GM19351 (cell line): Measurements from ENCODE around the gene CNTNAP4.

Source experiments
- ATAC-seq: cut with Tn5 transposase; IDR thresholded peaks from one replicate; pipeline ENCODE4 v1.9.1; 2021; ENCODE audit warnings: mild to moderate bottlenecking, moderate library complexity; ENCODE audit not compliant: unreplicated experiment

The CNTNAP4 gene

GRCh38 chr16:76303637-76304314, 26.6 kb downstream of the CNTNAP4 start:
- ATAC-seq = no peak

- no peak for ATAC-seq
These were observed 32.6 kb downstream of the CNTNAP4 start for GRCh38 chr16:76309639-76310335.

GRCh38 chr16:76311260-76311659, 34.1 kb downstream of the CNTNAP4 start:
- no peak for ATAC-seq

GRCh38 chr16:76318565-76318964, 41.4 kb downstream of the CNTNAP4 start:
- no peak for ATAC-seq

GRCh38 chr16:76329106-76329505, 51.9 kb downstream of the CNTNAP4 start:
- ATAC-seq = no peak

- ATAC-seq = no peak
These were observed 58.2 kb downstream of the CNTNAP4 start for GRCh38 chr16:76335180-76335974.

GRCh38 chr16:76336112-76336511, 58.9 kb downstream of the CNTNAP4 start:
- ATAC-seq = no peak

- ATAC-seq = no peak
These were observed 61.3 kb downstream of the CNTNAP4 start for GRCh38 chr16:76338472-76338871.

- no peak for ATAC-seq
These were observed 66.6 kb downstream of the CNTNAP4 start for GRCh38 chr16:76343769-76344168.

- no peak for ATAC-seq
These were observed 68.0 kb downstream of the CNTNAP4 start for GRCh38 chr16:76345163-76345661.

- no peak for ATAC-seq
These were observed 69.0 kb downstream of the CNTNAP4 start for GRCh38 chr16:76346210-76346609.

GRCh38 chr16:76351441-76351840, 74.2 kb downstream of the CNTNAP4 start:
- ATAC-seq = no peak

- no peak for ATAC-seq
These were observed 83.2 kb downstream of the CNTNAP4 start for GRCh38 chr16:76360404-76360803.

- no peak for ATAC-seq
These were observed 93.1 kb downstream of the CNTNAP4 start for GRCh38 chr16:76370344-76370743.

- no peak for ATAC-seq
These were observed 94.2 kb downstream of the CNTNAP4 start for GRCh38 chr16:76371441-76371840.

GRCh38 chr16:76373998-76374397, 96.8 kb downstream of the CNTNAP4 start:
- ATAC-seq = no peak

- no peak for ATAC-seq
These were observed 99.8 kb downstream of the CNTNAP4 start for GRCh38 chr16:76376988-76377387.

- ATAC-seq = no peak
These were observed 100.8 kb downstream of the CNTNAP4 start for GRCh38 chr16:76378020-76378419.

GRCh38 chr16:76381096-76381495, 103.9 kb downstream of the CNTNAP4 start:
- no peak for ATAC-seq

GRCh38 chr16:76385601-76386230, 108.5 kb downstream of the CNTNAP4 start:
- no peak for ATAC-seq

GRCh38 chr16:76386784-76387183, 109.6 kb downstream of the CNTNAP4 start:
- ATAC-seq = no peak
